Activated CD4-positive, CD25-positive, alpha-beta regulatory T cell treated with anti-CD3 and anti-CD28 coated beads, Interleukin-2, amount 50 U/mL, for 72 hours (primary cell): ENCODE measurements around the gene FRMD4A.
"Not testable (repeated sequence)": the region's sequence is repeated elsewhere in the genome, so short reads cannot be mapped to it uniquely, and the experiment has no call there.

ENCODE experiments used
- DNase-seq: peaks from one replicate; pipeline ENCODE4 v3.0.0; 2021

The FRMD4A gene

DNA sequence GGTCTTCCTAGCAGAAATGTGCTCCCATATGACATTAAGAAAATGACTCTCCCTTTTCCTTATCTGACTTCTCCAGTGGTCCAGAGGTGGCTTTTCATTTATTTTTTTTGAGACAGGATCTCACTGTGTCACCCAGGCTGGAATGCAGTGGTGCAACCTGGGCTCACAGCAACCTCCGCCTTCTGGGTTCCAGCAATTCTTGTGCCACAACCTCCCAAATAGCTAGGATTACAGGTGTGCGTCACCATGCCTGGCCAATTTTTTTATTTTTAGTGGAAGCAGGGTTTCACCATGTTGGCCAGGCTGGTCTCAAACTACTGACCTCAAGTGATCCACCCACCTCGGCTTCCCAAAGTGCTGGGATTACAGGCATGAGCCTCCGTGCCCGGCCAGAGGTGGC is 563.6 kb downstream of the FRMD4A start:
- not testable (repeated sequence) for DNase-seq

DNA sequence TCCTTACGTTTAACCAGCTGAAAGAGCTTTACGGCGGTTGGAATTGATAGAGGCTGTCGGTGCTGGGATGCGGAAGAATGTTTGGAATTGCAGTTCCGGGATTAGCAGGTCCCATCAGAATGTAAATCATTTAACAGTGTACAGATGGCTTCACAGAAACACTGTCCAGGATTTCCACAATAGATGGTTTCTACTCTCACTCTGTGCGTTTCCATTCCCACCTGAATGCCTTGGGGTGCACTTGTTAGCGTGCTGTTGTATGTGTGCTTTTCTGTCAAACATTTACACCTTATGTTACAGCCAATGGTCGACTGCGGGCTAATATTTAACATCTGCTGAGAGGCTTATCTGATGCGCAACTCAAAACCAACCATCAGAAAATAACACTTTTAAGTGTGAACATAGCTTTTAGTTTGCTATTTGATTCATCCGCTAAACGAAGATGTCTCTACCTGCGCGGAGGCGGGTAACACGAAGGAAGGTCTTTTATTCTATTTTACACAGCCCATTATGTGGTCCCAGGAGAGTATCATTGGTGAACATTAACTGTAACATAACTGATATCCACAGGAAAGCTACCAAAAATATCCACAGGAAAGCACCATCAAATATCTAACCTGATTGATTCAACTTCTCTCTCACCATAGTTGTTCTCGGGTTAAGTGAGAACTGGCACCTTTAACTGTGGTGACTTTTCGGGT is 564.9 kb downstream of the FRMD4A start:
- DNase-seq = no peak

GRCh38 chr10:13761490-13762091 is 569.1 kb downstream of the FRMD4A start:
- no peak for DNase-seq

GRCh38 chr10:13759168-13759567 is 571.6 kb downstream of the FRMD4A start:
- DNase-seq = no peak

DNA sequence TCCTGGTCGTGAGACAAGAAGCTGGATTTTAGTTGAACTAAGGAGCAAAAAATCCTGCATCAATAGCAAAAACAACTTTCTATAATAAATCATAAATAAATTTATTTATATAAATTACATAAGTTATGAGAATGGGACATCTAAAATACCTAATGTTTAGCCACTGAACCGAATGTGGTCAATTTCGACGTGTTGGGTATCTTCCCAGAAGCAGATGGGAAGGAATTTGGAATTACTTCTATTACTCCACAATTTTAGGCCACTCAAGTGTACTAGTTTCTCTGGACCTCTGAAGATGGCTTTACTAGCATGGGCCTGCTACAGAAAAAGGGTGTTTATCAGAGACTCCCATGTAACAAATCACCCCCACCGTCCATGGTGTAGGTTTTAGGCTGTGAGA is 572.0 kb downstream of the FRMD4A start:
- DNase-seq = no peak

GRCh38 chr10:13758312-13758711 is 572.4 kb downstream of the FRMD4A start:
- no peak for DNase-seq

DNA sequence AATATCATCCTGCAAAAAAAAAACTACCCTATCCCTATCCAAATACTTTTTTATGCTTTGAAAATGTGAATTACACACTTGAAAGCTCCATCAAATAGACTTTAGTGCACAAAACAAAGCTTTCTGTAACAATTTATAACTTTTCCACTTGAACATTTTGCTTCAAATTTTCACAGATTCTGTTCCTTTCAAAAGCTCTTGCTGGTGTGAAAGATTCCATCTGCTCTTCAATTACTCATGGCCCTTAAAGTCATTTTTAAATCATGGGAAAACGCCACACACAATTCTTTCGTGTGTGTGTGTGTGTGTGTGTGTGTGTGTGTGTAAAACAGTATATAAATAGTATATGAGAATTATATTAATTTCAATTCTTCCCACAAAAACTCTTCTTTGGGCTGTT is 576.4 kb downstream of the FRMD4A start:
- no peak for DNase-seq

DNA sequence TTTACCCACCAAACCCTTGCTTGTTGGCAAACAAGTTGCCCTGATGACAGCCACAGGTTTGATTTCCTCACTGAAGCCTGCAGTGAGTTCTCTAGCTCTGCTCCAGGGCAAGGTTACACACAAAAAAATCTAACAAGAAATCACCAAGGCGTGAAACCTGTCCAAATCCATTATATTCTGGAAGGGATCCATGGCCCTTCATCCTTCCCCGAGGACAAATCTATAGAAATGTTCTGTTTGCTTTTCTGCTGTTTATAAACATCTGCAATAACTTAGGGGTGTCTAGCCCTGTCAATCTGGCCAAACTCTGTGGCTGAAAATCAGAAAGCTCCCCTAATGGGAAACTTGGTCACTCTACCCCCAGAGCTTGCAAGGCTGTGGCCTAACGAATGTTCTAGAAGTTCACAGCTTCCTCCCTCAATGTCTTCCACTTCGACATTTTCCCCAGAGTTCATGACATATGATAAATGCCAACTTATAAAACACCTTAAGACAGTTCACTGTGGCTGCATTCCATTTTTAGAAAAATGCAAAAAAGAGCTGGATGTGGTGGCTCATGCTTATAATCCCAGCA is 579.4 kb downstream of the FRMD4A start:
- no peak for DNase-seq

GRCh38 chr10:13750299-13751190 is 580.2 kb downstream of the FRMD4A start:
- no peak for DNase-seq

- DNase-seq = no peak
Measured at GRCh38 chr10:13745271-13745670, 585.5 kb downstream of the FRMD4A start.

GRCh38 chr10:13743963-13744362 is 586.8 kb downstream of the FRMD4A start:
- DNase-seq = no peak

GRCh38 chr10:13743101-13743693 is 587.5 kb downstream of the FRMD4A start:
- no peak for DNase-seq

DNA sequence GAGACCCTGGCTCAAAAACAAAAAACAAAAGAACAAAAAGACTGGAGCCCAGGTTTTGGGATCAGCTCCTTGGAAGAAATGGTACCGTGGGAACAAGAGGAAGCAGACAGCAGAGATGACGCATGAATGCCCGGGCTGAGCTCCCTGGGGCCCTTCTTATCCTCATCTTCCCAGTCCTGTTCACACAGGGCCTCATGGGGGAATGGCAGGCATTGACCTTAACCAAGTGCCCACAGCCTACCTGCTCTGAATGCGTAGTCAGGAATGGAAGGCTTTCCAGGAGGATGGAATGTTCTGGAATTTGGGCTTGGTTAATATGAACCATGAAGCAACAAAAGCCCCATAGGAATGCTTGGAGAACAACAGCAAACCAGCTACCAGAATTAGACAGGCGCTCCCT is 589.3 kb downstream of the FRMD4A start:
- DNase-seq = no peak

DNA sequence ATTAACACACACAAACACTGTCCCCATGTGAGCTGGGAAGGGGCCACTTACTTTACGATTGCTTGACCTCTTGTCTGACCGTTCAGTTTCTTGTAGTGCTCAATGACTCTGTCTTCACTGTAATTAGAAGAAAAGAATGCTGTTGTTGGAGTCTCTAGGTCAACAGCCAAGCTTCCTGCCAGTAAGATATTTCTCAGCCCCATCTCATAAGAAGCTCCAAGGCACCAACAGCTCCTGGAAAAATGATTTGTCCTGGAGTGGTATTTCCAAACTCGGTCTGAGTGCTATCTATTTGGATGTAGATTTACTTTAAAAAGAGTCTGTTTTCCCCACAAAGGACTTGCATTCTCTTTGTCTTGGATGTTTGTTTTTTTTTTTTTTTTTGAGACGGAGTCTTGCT is 590.3 kb downstream of the FRMD4A start:
- DNase-seq = no peak

DNA sequence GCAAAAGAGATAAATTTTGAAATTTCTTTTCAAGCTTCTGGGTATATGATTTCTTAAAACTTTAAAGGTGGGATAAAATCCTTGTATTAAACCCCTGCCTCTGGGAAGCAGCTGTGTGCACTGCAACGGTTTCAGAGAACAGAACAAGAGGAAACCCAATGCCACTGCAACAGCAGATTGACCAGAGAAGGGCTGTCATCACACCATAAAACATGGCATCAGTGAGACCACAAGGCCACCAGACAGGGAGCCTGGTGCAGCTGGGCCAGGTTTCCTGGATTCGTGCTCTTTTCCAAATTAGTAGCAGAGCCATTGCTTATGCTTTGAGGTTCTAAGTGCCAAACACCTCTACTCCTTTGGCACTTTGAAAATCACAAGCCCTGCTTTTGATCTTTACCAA is 591.5 kb downstream of the FRMD4A start:
- DNase-seq = no peak

GRCh38 chr10:13736506-13736905 is 594.2 kb downstream of the FRMD4A start:
- no peak for DNase-seq

DNA sequence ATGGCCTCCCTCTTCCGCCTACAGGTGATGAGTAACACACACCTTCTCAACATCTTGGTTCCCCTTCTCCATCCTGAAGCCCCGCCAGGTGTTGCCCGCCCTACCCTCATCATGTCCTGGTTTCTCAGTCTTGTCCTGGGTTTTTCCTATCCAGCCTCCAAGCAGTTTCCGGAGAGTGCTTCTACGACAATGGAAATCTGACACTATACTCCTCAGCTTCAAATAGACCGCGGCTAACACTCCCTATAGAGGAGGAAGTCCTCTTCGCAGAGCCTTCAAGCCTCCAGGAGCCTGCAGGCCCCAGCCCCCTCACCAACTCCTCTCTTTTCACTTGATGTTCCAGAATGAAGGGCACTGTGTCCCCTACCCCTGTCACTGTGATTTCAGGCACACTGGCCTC is 596.6 kb downstream of the FRMD4A start:
- no peak for DNase-seq

GRCh38 chr10:13733071-13733470 is 597.7 kb downstream of the FRMD4A start:
- DNase-seq = no peak

DNA sequence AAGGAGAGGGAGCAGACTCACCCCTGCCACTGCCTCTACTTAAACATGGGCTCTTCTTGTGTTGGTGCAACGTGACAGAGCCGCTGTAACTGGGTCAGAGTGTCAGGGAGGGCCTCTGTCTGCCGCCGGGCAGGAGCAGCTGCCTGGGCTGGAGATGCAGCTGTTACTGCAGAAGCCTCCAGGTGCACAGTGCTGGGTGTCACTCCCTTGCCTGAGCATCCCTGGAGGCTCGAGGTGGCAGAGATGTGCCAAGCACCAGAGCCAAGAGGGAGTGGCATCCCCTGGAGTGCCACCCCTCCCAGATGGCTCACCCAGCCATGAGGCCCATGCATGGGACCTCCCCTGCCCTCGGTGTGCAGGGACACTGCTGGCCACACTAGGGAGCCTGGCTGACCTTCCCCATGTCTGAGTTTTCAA is 598.3 kb downstream of the FRMD4A start:
- no peak for DNase-seq

DNA sequence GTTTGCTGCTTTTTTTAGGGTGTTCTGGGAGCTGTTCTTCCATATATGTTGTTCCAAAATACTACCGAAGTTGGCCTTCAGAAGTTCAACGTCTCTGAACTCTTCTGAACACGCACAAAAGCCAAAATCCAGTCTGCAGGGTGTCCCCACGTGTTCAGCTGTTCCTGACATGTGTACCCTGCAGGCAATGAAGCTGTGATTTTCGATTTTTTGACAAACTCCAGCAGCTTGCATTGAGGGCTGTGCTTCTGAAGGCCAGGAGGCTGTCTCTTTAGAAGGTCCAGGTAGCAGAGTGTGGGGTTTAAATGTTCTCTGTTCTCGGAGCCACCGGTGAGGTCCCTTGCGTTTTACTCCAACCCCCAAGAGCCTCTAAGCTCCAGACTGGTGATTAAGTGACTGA is 598.9 kb downstream of the FRMD4A start:
- no peak for DNase-seq

DNA sequence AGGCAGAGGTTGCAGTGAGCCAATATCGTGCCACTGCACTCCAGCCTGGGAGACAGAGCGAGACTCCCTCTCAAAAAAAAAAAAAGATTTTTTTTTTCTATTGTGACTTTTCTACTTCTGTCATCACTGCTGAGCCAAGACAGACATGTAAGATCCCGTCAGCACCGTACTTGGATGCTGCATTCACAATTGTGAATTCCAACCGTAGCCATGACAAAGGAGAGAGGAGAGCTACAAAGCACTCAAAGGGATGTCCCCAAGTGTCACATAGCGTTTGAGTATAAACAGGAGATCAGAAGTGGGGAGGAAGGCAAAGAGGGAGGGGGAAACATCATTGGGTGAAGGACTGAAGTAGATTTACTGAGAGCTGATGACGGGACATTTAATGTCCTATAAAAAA is 599.8 kb downstream of the FRMD4A start:
- no peak for DNase-seq

GRCh38 chr10:13730306-13730652 is 600.4 kb downstream of the FRMD4A start:
- DNase-seq = no peak

DNA sequence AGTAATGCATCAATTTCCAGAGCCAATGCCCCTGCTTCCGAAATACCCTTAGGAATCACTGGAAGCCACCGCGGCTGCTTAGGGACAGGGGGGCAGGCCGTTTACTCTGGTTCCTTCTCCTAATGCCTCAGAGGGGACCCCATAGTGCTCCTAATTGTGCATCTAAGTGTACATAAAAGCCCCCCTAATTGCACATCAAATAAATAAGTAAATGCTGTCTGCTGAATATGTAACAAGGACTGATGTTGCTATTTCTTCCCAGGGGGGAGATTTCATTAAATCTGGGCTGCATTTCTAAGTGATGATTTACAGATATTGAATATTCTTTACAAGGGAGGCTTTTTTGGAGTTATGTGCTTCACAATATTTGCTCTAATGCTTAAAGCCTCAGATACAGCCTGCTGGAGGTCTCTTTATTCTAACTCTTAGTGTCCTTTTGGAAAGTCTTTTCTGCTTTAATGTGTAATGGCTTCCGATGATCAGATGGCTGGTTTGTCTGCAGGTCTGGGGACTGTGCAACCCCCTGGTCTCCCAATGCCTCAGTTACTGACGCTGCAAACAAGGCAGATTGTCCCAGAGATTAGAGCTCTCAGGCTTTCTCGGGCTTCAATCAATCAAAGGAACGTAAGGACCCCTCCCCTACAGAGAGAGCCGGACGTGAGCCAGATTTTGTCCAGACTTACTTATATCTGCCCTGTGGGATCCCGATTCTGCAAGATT is 601.0 kb downstream of the FRMD4A start:
- DNase-seq = no peak
